ENCODE results near the gene CKS1B. TPM values are rescaled to one million over a fixed set of nuclear protein-coding genes. Genes with fewer than 3 reads are reported as not detected.

Gene CKS1B
- total and polyA plus RNA-seq, 9 of the 15 experiments (the other 6 are each of a cell fraction or from before 2014, with no cell fraction given) = 215 to 1,103 (median 460) TPM

DNA sequence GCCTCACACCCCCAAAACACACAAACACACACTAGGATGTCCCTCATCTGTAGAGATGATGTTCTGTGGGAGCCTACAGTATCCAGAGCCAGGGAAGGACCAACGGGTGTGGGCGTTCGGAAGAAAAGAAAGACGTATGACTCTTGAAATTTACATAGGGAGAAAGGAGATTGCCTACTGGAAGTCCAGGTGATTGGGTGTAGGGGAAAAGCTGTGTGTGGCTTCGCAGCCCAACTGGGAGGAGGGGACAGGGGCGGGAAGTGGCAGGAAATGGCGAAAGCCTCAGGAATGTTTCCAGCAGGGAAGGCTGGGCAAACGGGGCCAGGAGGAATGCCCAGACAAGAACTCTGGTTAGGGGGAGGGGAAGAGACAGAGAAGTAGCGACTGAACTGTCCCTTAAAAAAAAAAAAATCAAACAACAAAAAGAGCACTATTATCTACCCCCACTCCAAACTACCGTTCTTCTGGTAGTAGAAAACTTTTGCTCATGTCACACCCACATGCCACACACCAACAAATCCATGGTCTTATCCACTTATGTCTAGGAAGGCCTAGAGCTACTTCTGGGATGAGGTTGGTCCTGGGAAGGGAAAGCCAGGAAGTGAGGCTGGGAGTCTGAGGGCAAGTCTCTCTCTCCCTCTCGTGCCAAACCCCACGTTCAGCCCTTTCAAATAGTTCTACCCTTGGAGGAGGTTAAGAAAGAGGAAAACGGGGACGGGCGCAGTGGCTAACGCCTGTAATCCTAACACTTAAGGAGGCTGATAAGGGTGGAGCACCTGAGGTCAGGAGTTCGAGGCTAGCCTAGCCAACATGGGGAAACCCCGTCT lies 1.8 kb upstream of the CKS1B start (continued):
- TF ChIP-seq SIRT6 (IDR thresholded peaks at IDR 0.05; ENCODE audit: low read depth, low read length) = no peak
- no peak for TF ChIP-seq XRCC3 (IDR thresholded peaks at IDR 0.05)
- TF ChIP-seq KDM4B (IDR thresholded peaks at IDR 0.05; ENCODE audit: borderline replicate concordance in 2 of 2, low read depth in 1 of 2) = no peak
- TF ChIP-seq TBP (optimal IDR thresholded peaks at IDR 0.05; ENCODE audit: low read depth, low read length) = peak; percentile 52
- TF ChIP-seq YY1 (IDR thresholded peaks at IDR 0.05; ENCODE audit: borderline replicate concordance in 1 of 3, control insufficient read depth in 1 of 3, extremely low read depth in 1 of 3, insufficient read depth in 3 of 3, insufficient read length in 1 of 3, insufficient replicate concordance in 2 of 3, low read depth in 1 of 3, low read length in 2 of 3) = no peak
- TF ChIP-seq ZNF121 (CRISPR knock-in tag; conservative IDR thresholded peaks at IDR 0.05) = no peak
- no peak for TF ChIP-seq TFAP4 (CRISPR knock-in tag; IDR thresholded peaks at IDR 0.05; ENCODE audit: borderline replicate concordance)
- TF ChIP-seq CCAR2 (IDR thresholded peaks at IDR 0.05; ENCODE audit: low read depth, low read length) = no peak
- TF ChIP-seq TCF7 (IDR thresholded peaks at IDR 0.05; ENCODE audit: borderline replicate concordance) = no peak
- no peak for TF ChIP-seq NR2F6 (CRISPR knock-in tag; IDR thresholded peaks at IDR 0.05)
- TF ChIP-seq FOXA3 (CRISPR knock-in tag; conservative IDR thresholded peaks at IDR 0.05 in 1 of 2, IDR thresholded peaks at IDR 0.05 in 1 of 2) = no peak
- TF ChIP-seq NCOA2 (IDR thresholded peaks at IDR 0.05; ENCODE audit: partially characterized antibody in 2 of 2) = no peak
- TF ChIP-seq CEBPG (CRISPR knock-in tag; IDR thresholded peaks at IDR 0.05) = no peak
- no peak for TF ChIP-seq CEBPG (tag; conservative IDR thresholded peaks at IDR 0.05 in 1 of 2, IDR thresholded peaks at IDR 0.05 in 1 of 2)
- no peak for TF ChIP-seq MCM3 (IDR thresholded peaks at IDR 0.05)
- no peak for TF ChIP-seq ZNF830 (CRISPR knock-in tag; IDR thresholded peaks at IDR 0.05)
- TF ChIP-seq PRMT5 (CRISPR knock-in tag; IDR thresholded peaks at IDR 0.05) = no peak
- TF ChIP-seq CEBPB (tag; IDR thresholded peaks at IDR 0.05) = no peak
- TF ChIP-seq REST (IDR thresholded peaks at IDR 0.05; ENCODE audit: borderline replicate concordance) = no peak
- no peak for TF ChIP-seq REST (CRISPR knock-in tag; IDR thresholded peaks at IDR 0.05; ENCODE audit: low read depth)
